NCI-H128 (cell line): ENCODE data around the gene MAP3K3.
"Not testable (repeated sequence)": the region's sequence is repeated elsewhere in the genome, so short reads cannot be mapped to it uniquely, and the experiment has no call there.

ENCODE experiments used
- DNase-seq: peaks from one replicate; lab custom pipeline; 2025; ENCODE audit not compliant: unreplicated experiment; lab: John Stamatoyannopoulos, UW

Gene MAP3K3

DNA sequence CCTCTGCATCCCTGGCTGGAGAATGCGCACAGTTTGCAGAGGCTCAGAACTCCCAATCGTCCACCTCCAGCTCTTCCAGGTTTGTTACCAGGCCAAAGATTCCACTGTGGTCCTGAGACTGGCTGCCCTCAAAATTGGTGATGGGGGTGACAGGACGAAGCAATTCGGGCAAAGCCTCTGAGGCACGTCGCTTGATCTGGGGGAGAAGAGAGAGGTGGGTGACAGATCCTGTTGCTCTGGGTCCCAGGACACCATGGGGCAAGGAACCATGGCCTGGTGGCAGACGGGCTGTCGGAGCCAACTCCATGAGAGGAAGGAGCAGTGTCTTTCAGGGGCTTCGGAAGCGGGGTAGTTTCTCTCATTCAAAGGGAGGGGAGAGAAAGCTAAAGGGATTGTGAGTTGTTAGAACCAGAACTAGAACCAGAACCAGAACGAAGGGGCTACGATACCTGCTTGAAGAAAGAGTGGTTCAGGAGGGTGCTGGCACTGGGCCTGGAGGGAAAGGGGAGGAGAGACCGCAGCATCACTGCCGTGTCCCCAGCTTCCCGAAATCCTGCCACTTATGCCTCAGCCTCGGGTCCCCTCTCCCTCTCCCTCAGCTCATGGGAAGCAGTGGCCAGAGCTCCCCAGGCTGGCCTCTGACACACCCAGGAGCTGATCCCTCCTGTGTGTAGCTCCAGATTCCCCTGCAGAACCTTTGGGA lies 81.5 kb downstream of the MAP3K3 start:
- no peak for DNase-seq

DNA sequence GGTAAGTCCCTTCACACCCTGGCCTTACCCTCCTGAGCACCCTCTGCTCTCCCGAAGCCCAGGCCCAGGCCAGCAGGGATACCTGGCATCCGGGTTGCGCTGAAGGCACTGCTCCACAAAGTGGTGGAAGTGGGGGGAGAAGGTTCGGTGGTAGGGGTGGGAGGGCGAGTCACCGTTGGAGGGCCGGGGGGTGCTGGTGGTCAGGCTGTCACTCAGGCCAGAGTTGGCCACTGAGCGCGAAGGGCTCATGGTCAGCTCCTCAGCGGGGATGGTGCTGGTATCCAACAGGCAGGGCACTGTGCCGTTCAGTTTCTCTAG lies 82.0 kb downstream of the MAP3K3 start:
- DNase-seq = no peak

DNA sequence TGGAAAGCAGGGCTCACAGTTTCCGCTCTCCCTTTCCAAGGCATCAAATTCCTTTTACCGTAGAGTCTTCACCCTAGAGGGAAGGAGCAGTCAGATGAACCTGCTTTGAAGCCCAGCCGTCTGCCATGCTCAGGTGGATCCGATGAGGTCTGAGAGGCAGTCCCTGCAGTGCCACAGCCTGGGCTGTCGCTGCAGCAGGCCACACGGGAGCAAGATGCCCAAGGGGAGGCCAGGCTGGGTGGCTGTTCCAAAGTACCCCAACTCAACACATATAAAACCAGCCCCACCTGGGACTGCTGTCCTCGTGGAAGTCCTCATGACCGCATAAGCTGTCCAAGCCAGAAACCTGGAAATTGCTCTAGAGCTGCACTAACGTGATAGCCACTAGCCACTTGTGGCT lies 82.6 kb downstream of the MAP3K3 start:
- no peak for DNase-seq

DNA sequence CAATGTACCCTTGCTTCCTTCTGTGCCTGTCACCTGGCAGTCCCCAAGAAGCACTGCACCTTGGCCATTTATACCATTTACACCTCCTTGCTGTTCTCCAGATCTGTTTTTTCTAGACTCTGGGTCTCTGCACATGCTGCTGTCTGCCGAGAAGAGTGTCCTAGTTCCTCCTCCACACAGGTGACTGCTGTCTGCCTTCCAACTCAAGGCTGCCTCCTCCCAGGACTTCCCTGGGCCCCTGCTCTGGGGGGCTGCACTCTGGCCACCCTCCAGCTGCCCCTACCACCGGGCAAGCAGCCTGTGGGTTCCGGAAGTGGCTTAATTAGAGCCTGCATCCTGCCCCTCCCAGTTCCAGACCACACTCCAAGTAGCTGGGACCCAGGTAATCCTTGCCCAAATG lies 83.4 kb downstream of the MAP3K3 start:
- no peak for DNase-seq

DNA sequence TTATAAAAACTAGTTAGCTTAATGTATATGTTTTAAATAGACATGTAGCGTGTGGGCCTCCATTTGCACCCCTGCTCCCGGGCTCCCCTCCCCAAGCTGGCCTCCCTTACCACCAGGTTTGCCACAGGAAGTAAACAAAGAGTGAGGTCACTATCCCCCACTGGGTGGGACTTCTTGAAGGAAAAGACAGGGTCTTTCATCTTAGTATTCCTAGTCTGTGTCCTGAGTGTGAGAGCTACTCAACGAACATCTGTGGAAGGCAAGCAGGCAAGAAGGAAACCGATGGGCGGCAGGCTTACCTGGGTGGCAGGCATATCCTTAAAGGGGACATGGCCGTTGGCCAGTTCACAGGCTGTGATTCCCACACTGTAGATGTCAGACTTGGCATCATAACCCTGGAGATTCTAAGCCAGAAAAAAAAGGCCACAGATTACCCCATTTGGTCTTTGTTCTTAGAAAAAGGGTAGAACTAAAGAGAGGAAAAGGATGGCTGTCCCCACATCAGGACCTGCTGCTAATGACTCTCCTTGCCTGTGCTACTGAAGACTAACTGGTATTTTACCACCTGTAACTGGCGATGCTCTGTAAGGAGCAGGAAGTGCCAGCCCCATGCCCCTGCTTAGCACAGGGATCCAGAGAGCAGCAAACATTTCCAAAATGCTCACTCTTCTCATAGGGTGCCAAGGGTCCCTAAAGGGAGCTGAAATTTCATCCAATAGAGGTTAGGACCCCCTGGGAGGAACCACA lies 84.3 kb downstream of the MAP3K3 start:
- DNase-seq = no peak

DNA sequence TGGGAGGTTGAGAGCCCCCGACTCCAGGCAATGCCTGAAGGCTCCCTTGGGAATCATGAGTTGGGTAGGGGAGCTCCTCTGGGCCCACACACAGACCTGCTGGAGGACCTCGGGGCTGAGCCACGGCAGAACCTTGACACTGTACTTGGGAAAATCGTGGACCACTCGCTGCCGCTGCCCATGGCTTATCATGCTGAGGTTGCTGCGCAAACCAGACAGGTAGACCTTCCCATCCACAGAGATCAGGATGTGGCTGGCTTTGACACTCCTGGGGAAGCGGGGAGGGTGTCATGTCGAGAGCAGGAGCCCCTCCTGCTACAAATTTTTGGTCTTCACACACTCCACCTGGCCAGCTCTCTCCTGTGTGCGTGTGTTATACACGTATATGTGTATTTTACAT lies 84.9 kb downstream of the MAP3K3 start:
- DNase-seq = no peak

DNA sequence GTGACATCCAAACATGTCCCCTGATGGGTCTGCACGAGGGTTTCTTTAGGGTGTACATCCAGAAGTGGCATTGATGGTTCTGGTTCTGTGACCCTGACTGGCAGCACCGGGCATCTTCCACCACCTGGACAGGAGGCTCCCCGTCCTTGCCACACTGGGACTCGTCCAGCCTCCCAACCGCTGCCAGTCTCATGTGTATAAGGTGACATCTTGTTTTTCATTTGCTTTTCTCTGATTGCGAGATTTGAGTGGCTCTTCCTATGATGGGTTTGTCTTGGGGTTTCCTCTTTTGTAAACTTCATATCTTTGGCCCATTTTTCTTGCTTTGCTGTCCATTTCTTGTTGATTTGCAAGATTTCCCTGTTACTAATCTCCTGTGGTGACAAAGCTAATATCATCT lies 86.9 kb downstream of the MAP3K3 start:
- DNase-seq = no peak

DNA sequence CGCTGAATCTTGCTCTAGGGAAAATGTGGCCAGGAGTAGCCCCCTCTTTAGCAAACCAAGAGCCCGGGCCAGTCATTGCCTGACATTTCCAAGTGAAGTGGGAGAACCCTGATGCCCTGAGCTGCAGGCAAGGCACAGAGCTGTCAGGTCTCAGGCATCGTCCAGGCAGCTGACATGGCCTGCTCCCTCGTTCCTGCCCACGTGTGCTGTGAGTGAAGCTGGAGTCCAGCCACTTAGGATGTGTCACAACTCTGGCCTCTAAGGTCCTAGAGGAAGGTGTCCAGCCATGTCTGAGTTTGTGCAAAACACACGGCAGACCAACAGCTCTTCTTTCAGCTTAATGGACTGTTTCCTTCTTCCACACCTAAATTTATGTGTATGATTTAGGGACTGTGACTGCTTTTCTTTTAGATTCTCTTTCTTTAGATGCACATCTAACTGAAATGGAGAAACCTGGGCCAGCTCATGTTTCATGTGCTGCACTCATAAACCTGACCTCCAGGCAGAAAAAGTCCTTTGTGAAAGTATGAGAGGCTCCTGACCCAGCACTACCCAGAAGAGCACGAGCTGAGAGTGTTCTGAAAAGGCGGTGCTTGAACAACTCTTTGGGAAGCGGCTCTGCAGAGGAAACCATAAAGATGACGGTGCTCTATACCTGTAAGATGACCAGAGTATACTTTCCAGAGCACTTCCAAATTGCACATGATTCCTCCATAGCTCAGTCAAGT lies 92.5 kb downstream of the MAP3K3 start:
- DNase-seq = no peak

DNA sequence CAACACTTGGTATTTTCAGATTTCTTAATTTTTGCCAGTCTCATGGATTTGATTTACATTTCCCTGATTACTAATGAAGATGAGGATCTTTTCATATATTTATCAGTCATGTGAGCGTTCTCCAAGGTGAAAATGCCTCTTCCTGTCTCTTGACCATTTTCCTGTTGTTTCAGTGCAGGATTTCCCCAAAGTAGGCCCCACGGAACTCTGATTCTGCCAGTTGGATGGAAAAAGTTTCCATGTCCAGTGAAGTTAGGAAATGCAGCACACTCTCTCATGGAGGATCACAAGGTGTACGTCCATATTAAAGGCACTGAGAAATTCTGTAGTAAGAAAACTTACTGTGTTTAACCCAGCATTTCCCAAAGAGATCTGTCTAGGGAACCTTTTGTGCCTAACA lies 94.2 kb downstream of the MAP3K3 start:
- no peak for DNase-seq

DNA sequence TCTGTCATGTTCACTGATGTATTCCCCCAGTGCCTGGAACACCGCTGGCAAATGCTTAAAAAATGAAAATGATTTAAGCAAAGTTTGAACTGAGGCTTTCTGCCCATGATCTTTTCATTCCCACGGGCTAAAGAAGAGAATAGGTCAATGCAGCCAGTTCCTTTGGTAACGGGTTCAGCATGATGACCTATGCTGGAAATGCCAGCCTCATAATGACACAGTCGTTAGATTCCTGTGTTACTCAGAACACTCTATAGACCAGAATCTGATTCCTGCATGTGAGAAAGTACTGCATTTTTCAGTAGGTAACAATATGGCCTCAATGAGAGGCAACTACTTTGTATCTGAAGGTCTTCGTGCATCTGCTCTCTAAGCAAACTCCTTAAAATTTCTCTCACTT lies 96.8 kb downstream of the MAP3K3 start:
- DNase-seq = no peak

DNA sequence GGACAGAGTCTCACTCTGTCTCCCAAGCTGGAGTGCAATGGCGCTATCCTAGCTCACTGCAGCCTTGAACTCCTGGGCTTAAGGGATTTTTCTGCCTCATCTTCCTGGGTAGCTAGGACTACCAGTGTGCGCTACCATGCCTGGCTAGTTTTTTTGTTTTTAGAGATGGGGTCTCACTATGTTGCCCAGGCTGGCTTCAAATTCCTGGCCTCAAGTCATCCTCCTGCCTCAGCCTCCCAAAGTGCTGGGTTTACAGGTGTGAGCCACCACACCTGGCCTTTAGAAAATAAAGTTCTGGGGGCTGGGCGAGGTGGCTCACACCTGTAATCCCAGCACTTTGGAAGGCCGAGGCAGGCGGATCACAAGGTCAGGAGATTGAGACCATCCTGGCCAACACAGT lies 98.0 kb downstream of the MAP3K3 start:
- DNase-seq = not testable (repeated sequence)

DNA sequence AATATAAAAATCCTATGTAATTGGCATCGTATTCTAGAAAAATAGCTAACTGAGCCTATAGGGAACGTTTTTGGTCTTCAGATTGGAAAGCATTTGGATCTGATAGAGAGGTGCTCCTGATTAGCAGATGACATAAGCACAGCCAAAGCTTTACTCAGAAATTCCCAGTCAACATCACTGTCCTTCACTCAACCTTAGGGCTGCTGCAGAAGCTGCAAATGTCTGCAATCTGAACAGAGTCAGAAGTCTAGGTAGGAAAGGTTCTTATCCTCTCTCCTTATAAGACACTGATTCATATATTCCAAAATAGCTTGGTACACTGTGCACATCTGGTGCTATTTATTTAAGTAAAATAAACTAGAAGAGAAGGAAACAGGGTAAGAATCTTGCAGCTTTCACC lies 100.2 kb downstream of the MAP3K3 start:
- DNase-seq = no peak

DNA sequence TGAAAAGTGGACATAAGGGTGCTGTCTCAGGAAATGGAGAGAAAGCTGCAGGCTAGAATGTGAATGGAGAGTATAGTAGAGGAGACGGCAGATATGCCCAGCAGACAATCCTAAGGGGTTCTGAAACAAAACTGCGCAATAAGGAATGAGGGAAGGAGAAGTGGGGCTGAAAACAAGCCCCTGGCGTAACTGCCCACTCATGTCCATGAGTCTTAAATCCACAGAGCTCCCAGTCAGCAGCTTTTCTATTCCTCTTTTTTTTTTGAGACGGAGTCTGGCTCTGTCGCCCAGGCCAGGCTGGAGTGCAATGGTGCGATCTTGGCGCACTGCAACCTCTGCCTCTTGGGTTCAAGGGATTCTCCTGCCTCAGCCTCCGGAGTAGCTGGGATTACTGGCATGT lies 113.5 kb downstream of the MAP3K3 start:
- DNase-seq = no peak

DNA sequence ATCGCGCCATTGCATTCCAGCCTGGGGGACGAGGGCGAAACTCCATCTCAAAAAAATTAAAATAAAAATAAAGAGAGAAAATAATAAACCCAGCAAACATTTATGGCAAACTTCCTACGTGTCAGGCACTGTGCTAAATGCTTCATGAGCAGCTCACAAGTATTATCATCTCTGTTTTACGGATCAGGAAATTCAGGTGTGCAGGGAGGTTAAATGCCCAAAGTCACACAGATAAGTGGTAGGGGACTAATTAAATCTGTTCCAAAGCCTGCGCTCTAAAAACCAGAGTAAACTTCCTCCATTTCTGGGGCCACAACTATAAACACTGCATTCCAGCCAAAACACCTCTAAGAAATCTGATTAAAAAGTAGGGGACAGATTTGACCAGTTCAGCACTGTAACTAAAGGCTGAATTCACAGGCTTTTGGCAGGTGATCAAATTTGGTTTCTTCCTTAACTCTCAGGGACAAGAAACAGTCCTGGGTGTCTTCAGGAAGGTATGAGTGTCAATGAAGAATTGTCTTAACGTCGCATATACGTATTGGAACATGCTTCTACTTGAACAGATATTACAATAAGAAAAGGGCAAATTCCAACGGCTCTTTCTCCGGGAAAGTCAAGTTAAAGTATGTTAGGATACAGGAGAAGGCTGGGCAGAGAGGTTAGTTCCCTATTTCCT lies 118.4 kb downstream of the MAP3K3 start:
- no peak for DNase-seq

DNA sequence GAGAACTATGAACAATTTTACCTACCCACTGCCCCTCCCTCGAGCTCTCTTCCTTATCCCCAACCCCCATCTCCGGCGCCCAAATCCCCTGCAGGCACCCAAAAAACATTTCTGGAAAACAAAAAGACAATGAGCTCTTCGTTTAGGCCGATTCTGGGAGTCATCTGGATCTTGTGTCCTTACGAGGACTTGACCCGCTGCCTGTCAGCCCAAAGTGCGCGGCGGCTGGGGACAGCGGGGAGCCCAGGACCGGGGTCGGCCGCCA lies 118.9 kb downstream of the MAP3K3 start:
- no peak for DNase-seq

DNA sequence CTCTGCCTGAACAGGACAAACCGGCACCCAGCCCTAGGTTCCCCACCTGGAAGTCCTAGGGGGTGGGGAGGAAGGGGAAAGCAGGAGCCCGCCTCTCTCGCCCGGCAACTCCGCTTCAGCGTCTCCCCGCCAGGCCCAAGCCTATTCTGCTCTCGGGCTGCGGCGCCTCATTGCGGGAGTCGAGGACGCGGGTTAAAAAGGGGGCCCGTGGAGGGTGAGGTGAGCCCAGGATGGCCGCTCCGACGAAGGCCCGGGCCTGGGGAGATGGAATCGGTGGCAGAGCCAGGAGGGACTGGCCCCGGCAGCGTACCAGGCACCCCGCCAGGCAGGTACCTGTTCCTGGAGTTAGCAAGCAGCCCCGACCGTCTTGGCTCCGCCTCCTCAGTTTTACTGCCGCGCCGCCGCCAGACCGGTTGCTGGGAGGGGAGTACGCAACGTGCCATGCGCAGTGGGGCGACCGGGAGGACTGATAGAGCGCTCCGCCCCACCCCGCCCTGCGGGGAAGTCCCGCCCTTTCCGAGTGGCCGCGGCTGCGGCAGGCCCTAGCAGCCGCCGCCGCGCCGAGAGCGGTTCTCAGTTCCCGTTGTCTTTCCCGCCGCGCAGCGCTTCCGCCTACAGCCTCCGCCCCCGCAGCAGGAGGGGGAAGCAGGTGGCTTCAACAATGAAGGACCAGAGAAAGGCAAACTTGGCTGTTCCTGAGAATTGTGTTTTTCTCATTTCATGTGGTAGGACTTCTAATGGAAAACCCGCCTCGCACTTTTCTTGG lies 119.4 kb downstream of the MAP3K3 start, which contains the start of gene STRADA:
Gene STRADA, minus strand, starts transcription at position 392 of the 766 bp plus-strand sequence. CDS start 13,430 bp downstream, outside the sequence.
- DNase-seq = peak; percentile 96
